Ishikawa (cell line): ENCODE measurements around the gene CAPN11.

Source experiments
- CEBPB ChIP-seq: IDR thresholded peaks from 2 replicates; pipeline ENCODE4 v1.6.1; 2012
- CREB1 ChIP-seq: IDR thresholded peaks from 2 replicates; pipeline ENCODE4 v1.6.1; 2012; ENCODE audit warnings: low read depth
- EGR1 ChIP-seq: IDR thresholded peaks from 2 replicates; pipeline ENCODE4 v1.6.1; 2012
- EP300 ChIP-seq: IDR thresholded peaks from 2 replicates; pipeline ENCODE4 v1.6.1; 2012; ENCODE audit warnings: borderline replicate concordance
- FOXM1 ChIP-seq: IDR thresholded peaks from 2 replicates; pipeline ENCODE4 v1.6.1; 2012; ENCODE audit warnings: low read depth, borderline replicate concordance
- MAX ChIP-seq: IDR thresholded peaks from 2 replicates; pipeline ENCODE4 v1.6.1; 2012
- NFIC ChIP-seq: IDR thresholded peaks from 2 replicates; pipeline ENCODE4 v1.6.1; 2012
- RAD21 ChIP-seq: IDR thresholded peaks from 2 replicates; pipeline ENCODE4 v1.6.1; 2012; ENCODE audit warnings: low read depth
- REST ChIP-seq: IDR thresholded peaks from 2 replicates; pipeline ENCODE4 v1.6.1; 2012; ENCODE audit warnings: low read depth, mild to moderate bottlenecking
- TAF1 ChIP-seq: IDR thresholded peaks from 2 replicates; pipeline ENCODE4 v1.6.1; 2012; ENCODE audit warnings: low read depth, mild to moderate bottlenecking
- TCF12 ChIP-seq: IDR thresholded peaks from 2 replicates; pipeline ENCODE4 v1.6.1; 2012; ENCODE audit warnings: low read depth
- TEAD4 ChIP-seq: IDR thresholded peaks from 2 replicates; pipeline ENCODE4 v1.6.1; 2012
- YY1 ChIP-seq: IDR thresholded peaks from 2 replicates; pipeline ENCODE4 v1.6.1; 2012; ENCODE audit warnings: low read depth
- ZBTB7A ChIP-seq: IDR thresholded peaks from 2 replicates; pipeline ENCODE4 v1.6.1; 2012; ENCODE audit warnings: low read depth
- TF ChIP-seq, protein P1 (sequence below): IDR thresholded peaks from 2 replicates; pipeline ENCODE4 v1.6.1; 2012

Gene CAPN11

GRCh38 chr6:44201638-44202303, 43.2 kb downstream of the CAPN11 start:
- TF ChIP-seq ZBTB7A (no peak), REST (no peak), EP300 (no peak), RAD21 (no peak), TAF1 (no peak), CEBPB (no peak), MAX (no peak), EGR1 (no peak), CREB1 (no peak), TEAD4 (no peak), FOXM1 (no peak), TCF12 (no peak), NFIC (no peak), YY1 (no peak)
- TF ChIP-seq, protein P1, sequence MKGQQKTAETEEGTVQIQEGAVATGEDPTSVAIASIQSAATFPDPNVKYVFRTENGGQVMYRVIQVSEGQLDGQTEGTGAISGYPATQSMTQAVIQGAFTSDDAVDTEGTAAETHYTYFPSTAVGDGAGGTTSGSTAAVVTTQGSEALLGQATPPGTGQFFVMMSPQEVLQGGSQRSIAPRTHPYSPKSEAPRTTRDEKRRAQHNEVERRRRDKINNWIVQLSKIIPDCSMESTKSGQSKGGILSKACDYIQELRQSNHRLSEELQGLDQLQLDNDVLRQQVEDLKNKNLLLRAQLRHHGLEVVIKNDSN: no peak

GRCh38 chr6:44202332-44202971, 43.8 kb downstream of the CAPN11 start:
- TF ChIP-seq, protein P1: no peak
- TF ChIP-seq TCF12 (no peak), MAX (no peak)

GRCh38 chr6:44202972-44203750, 44.5 kb downstream of the CAPN11 start:
- TF ChIP-seq YY1 (no peak), EGR1 (no peak), ZBTB7A (no peak), RAD21 (no peak), EP300 (no peak), REST (no peak), MAX (no peak), TEAD4 (no peak)

GRCh38 chr6:44203955-44204354, 45.3 kb downstream of the CAPN11 start:
- TF ChIP-seq, protein P1: no peak
- TF ChIP-seq FOXM1: no peak
- no peak for TF ChIP-seq CEBPB
- TF ChIP-seq NFIC: no peak
- no peak for TF ChIP-seq CREB1
- TF ChIP-seq MAX: no peak
- TF ChIP-seq ZBTB7A: no peak
- TF ChIP-seq EGR1: no peak
- no peak for TF ChIP-seq REST
- TF ChIP-seq EP300: no peak
- no peak for TF ChIP-seq TEAD4
- TF ChIP-seq TAF1: no peak
- TF ChIP-seq RAD21: no peak
- TF ChIP-seq TCF12: no peak
- TF ChIP-seq YY1: no peak
